IPS-15b (cell line): Measurements from ENCODE around the gene PCDHGC5.

Experiments used
- H3K27me3 ChIP-seq: one replicate; pipeline ENCODE4 v1.6.1; 2013; ENCODE audit warnings: low read length; ENCODE audit not compliant: control insufficient read depth, insufficient read depth
- H3K36me3 ChIP-seq: one replicate; pipeline ENCODE4 v1.6.1; 2013; ENCODE audit warnings: low read length; ENCODE audit not compliant: control insufficient read depth, insufficient read depth
- H3K4me1 ChIP-seq: one replicate; pipeline ENCODE4 v1.6.1; 2013; ENCODE audit warnings: mild to moderate bottlenecking, low read length; ENCODE audit not compliant: control insufficient read depth, insufficient read depth
- H3K4me3 ChIP-seq: one replicate; pipeline ENCODE4 v1.5.1; 2013; ENCODE audit warnings: low read depth, low read length
- H3K9ac ChIP-seq: one replicate; pipeline ENCODE4 v1.6.1; 2013; ENCODE audit warnings: low read depth, mild to moderate bottlenecking, low read length
- H3K9me3 ChIP-seq: one replicate; pipeline ENCODE4 v1.6.1; 2013; ENCODE audit warnings: mild to moderate bottlenecking, low read length; ENCODE audit not compliant: control insufficient read depth, insufficient read depth

The PCDHGC5 gene

DNA sequence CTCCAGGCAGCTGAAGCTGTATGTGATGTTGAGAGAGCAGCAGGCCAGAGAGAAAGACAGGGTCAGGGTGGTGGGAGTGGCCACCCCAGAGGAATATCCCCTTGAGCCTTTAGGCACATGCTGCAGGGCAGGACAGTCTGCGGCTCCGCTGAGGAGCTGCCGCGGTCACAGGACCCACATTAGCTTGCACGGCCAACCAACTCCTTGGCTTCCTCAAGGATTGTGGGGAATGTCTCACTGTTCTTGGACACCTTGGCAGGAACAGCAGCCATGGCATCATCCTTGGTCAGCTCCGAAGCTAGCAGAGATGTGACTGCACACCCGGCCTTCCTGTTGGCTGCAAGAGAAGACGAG is 27.8 kb downstream of the PCDHGC5 start:
- Histone ChIP-seq H3K9me3 (no peaks in the 10 kb centered on the region), H3K4me1 (peaks cover 8% of the 10 kb centered on the region), H3K4me3 (no peak overlapping the region), H3K36me3 (peaks cover 13% of the 10 kb centered on the region), H3K9ac (no peak overlapping the region), H3K27me3 (no peaks in the 10 kb centered on the region)

DNA sequence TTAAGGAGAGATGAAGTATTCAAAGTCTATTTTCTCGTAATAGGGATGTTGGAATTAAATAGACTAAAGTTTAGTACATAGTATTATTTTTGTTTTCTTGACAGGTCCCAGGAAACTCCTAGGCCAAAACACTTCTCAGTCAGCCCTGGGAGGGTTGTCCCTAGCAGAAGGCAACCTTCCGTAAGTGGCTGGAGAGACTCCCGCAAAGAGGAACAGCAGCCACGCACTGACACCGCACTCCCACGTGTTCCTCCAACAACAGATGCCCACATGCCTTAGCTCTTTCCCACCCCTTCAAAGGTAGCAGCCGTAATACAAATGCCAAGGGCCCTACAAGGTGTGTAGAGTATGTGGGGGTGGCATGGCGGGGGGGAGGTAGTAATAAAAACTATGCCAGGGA is 28.4 kb downstream of the PCDHGC5 start:
- H3K27me3 ChIP-seq, result no peaks in the 10 kb centered on the region
- H3K9me3 ChIP-seq, result no peaks in the 10 kb centered on the region
- H3K4me3 ChIP-seq, result no peak overlapping the region
- H3K4me1 ChIP-seq, result peaks cover 8% of the 10 kb centered on the region
- H3K36me3 ChIP-seq, result peaks cover 13% of the 10 kb centered on the region
- H3K9ac ChIP-seq, result no peak overlapping the region

DNA sequence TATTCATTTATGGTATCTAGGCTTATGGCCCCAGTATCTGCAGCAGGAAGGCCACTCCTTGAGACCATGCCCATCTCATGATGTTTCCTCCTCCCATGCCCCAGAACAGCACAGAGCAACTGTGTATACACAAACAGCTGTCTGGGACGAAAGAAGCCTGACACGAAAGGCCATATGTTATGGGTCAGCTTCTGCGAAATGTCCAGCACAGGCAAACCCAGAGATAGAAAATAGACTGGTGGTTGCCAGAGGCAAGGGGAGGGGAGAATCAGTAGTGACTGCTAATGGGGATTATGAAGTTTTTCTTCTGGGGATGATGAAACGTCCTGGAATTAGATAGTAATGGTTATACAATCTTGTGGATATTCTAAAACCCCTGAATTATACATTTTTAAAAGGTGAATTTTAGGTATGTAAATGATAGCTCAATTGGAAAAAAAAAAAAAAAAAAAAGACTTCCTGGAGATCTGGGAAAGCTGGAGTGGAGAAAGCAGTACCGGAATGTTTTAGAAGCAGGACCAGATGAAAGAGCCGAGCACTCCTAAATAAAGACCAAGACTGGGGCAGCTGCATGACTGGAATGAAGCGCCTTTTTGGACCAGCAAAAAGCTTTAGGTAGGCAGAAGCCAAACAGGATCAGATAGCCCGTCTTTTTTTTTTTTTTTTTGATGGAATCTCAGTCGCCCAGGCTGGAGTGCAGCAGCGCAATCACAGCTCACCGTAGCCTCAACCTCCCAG is 29.2 kb downstream of the PCDHGC5 start:
- no peak overlapping the region for H3K9ac ChIP-seq
- peaks cover 13% of the 10 kb centered on the region for H3K36me3 ChIP-seq

DNA sequence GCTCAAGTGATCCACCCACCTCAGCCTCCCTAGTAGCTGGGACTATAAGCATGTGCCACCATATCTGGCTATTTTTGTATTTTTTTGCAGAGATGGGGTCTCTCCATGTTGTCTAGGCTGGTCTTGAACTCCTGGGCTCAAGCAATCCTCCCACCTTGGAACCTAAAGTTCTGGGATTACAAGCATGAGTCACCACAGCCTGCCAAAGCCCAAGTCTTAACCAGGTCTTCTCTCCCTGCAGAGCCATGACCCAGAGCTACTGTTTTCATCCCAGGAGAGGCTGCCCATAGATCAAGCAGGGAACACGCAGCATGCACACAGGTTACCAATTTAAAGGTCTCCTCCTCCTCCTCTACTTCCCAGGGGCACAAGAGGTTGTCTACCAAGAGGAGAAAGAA is 29.7 kb downstream of the PCDHGC5 start:
- Histone ChIP-seq H3K9ac (no peak overlapping the region), H3K4me3 (no peak overlapping the region), H3K36me3 (peaks cover 13% of the 10 kb centered on the region), H3K27me3 (no peaks in the 10 kb centered on the region), H3K4me1 (peaks cover 8% of the 10 kb centered on the region), H3K9me3 (no peaks in the 10 kb centered on the region)

More for the DNA sequence above, 29.2 kb downstream of the PCDHGC5 start:
- Histone ChIP-seq H3K27me3 (no peaks in the 10 kb centered on the region), H3K4me3 (no peak overlapping the region), H3K4me1 (peaks cover 8% of the 10 kb centered on the region), H3K9me3 (no peaks in the 10 kb centered on the region)

DNA sequence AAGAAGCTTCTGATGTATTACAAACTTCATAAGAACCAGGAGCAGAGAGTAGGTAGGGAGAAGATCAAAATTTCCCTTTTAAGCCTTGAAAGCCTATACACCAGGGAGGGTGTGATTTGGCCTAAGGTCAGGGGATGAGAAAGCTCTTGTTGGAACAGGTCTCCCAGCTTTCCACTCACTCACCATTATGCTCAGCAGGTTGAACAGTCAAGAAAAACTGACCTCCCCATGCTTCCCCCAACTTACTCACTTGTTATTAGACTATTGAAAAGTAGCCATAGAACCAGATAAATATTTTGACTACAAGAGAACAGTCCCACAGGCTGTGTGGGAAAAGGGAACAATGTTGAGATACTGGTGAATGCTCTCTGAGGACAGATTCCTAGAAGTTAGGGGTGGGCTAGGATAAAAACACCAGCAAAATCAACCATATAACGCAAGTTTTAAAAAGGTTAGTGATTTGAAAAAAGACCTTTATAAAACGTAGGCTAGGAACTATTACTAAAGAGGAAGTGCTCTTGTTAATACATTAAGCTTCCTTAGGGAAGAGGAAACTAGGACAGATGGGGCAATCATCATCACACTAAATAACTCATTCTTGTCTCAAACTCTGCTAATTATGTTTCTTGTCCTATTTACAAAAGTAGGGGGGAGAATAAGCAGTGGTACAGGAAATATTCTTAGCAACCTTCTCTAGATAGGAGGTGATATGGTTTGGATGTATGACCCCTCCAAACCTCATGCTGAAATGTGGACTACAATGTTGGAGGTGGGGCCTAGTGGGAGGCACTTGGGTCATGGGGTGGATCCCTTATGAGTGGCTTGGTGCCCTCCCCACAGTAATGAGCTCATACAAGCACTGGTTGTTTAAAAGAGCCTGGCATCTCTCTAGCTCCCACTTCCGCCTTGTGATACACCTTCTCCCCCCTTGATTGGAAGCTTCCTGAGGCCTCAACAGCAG is 31.0 kb downstream of the PCDHGC5 start:
- Histone ChIP-seq H3K9ac (no peak overlapping the region), H3K36me3 (peaks cover 13% of the 10 kb centered on the region), H3K4me1 (peaks cover 6% of the 10 kb centered on the region)

DNA sequence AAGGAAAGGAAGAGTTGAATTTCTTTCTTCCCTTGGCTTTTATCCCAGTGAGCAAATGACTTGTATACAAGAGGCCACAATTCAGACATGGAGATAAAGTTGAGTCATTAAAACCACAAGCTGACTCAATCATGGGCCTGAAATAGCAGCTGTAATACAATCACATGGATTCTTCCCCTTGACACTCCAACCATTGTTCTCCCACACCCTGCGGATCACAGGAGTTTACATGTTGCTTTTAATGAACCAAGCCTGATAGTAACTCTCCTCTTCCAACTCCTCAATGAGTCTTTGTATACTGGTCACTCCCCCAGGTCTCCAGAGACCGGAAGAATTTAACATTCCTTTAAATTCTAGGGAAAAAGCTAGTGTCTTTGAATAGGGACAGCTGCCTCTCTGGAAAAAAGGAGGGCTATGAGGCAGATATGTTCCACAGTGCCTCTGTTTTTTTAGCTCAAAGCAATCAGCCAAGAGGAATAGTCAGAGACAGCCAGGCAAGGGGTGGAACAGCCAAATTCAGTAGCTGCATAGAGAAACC is 32.4 kb downstream of the PCDHGC5 start:
- Histone ChIP-seq H3K4me1 (peaks cover 12% of the 10 kb centered on the region), H3K9ac (no peak overlapping the region), H3K4me3 (no peak overlapping the region), H3K9me3 (no peaks in the 10 kb centered on the region), H3K36me3 (peaks cover 8% of the 10 kb centered on the region), H3K27me3 (no peaks in the 10 kb centered on the region)

More for the DNA sequence above, 31.0 kb downstream of the PCDHGC5 start:
- Histone ChIP-seq H3K4me3 (no peak overlapping the region), H3K27me3 (no peaks in the 10 kb centered on the region), H3K9me3 (no peaks in the 10 kb centered on the region)

DNA sequence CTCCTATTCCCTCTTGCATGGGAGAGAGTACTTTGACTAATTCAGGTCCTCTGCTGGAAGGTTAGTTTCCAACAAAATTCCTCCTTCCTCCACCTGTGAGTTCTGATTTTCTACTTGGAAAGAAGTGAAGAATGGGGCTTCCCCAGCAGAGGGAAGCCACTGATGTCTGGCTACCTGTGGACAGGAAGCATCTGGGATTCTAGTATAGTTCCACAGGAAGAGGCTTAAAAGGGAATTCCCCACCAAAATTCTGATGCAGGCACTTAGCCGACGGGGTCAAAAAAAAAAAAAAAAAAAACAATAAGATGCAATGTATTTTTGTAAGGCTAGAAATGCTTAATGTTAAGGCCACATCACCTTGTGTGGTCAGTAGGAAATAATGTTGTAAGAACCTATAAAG is 33.4 kb downstream of the PCDHGC5 start:
- H3K4me3 ChIP-seq, result no peak overlapping the region
- no peaks in the 10 kb centered on the region for H3K9me3 ChIP-seq
- H3K4me1 ChIP-seq, result peaks cover 12% of the 10 kb centered on the region
- peaks cover 5% of the 10 kb centered on the region for H3K36me3 ChIP-seq
- no peaks in the 10 kb centered on the region for H3K27me3 ChIP-seq
- no peak overlapping the region for H3K9ac ChIP-seq

DNA sequence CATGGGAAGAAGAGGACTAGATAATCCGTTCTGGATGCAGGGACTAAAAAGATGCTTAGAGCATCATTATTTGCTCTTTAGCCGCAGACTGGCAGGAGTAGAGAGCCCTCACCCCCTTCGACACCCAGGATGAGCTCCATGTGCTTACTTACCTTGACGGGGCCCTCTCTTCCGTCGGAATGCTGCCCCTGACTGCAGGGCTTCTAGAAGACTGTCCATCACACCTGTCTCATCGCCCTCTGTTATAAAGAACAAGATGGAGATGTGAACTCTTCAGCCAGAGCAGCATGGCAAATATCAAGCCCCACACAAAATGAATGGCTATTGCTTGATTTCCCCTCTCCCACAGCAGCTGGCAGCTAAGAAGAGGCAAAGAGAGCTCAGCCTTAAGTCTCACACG is 35.1 kb downstream of the PCDHGC5 start:
- H3K4me3 ChIP-seq, result no peak overlapping the region
- no peak overlapping the region for H3K9ac ChIP-seq
- peaks cover 11% of the 10 kb centered on the region for H3K36me3 ChIP-seq
- H3K27me3 ChIP-seq, result no peaks in the 10 kb centered on the region
- H3K4me1 ChIP-seq, result peaks cover 12% of the 10 kb centered on the region
- H3K9me3 ChIP-seq, result no peaks in the 10 kb centered on the region

DNA sequence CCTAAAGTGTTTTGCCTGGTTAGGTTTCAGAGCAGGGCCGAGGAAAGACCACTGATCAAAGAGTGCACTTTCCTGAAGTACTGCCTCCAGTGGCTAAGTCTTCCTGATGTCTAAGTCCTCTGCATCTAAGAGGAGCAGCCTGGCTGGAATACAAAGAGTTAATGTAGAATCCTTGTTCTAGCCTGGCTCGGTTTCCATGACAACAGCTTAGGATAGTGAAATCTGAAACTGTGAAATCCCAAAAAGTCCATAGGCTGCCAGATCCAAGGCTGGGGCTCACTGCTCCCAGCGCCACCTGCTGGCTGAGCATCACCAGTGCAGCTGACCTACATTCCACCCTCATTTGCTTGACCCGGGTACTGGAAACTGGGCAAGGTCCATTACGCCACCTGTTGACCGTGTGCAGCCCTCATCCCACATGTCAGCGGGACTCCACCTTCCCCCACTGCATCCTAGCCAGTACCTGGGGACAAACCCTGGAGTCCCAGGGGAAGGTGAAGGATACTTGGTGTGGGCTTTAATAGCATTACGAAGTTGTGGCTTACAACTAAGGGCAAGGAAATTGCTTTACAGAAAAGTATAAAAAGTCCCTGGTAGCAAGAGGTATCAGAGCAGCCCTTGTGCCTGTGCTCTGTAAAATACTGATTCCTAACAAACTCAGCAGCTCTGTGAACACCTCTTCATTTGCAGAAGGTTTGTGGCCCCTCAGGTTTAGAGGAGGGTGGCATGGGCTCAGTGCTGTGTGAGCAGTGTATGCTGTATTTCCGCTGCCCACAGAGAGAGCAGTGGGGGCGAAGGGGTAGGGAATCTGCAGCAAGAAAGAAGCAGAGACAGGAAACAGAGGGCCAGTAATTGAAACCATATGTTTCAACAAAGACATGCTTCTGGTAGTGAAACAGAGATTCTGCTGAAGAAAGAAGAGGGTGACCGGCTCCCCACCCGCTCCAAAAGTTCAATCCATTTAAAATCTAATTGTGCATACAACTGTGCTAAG is 36.0 kb downstream of the PCDHGC5 start:
- Histone ChIP-seq H3K9ac (peak overlapping the region; percentile 28), H3K27me3 (no peaks in the 10 kb centered on the region), H3K36me3 (peaks cover 11% of the 10 kb centered on the region), H3K4me1 (peaks cover 12% of the 10 kb centered on the region), H3K4me3 (no peak overlapping the region), H3K9me3 (no peaks in the 10 kb centered on the region)

DNA sequence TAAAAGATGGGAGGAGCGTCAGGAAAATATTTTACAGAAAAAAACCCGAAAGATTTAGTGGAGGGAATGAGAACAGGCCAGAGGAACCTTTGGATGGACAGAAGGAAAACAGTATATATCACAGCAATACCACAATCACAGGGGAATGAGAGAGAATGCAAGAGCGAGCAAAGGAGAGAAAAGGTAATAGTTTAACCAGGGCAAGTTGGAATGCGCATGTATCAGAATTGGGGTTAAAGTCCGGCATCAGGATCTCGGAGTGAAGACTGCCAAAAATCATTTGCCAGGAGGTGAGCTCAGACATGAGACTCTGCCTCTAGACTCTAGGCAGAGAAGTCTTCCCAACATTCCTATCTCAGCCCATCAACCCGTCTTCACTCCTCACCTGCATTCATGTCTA is 36.8 kb downstream of the PCDHGC5 start:
- no peak overlapping the region for H3K9ac ChIP-seq
- H3K4me1 ChIP-seq, result peaks cover 12% of the 10 kb centered on the region
- H3K4me3 ChIP-seq, result no peak overlapping the region
- H3K27me3 ChIP-seq, result no peaks in the 10 kb centered on the region
- H3K36me3 ChIP-seq, result peaks cover 11% of the 10 kb centered on the region
- H3K9me3 ChIP-seq, result no peaks in the 10 kb centered on the region

DNA sequence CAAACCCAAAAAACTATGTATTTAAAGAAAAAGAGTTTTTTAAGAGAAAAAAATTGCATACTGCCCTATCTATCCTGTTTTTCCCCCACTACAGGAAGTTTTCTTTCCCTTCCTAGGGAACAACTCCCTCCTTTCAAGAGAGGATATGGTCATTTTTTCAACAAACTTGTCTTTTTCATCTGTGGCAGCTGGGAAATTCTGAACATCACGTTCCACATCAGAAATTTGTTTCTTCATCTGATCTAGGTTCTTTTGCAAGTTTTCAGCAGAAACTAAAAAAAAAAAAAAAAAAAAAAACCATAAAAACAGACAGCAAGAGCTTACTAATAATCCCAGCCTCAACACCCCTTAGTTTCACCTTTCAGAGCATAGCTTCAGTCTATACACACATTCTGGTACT is 38.5 kb downstream of the PCDHGC5 start:
- no peak overlapping the region for H3K9ac ChIP-seq
- peaks cover 12% of the 10 kb centered on the region for H3K4me1 ChIP-seq
- peaks cover 11% of the 10 kb centered on the region for H3K36me3 ChIP-seq

More for the DNA sequence above, 38.5 kb downstream of the PCDHGC5 start:
- H3K9me3 ChIP-seq, result no peaks in the 10 kb centered on the region
- H3K27me3 ChIP-seq, result no peaks in the 10 kb centered on the region
- H3K4me3 ChIP-seq, result no peak overlapping the region
